Astrocyte (in vitro differentiated cells and primary cell): Measurements from ENCODE around the gene ZFHX3.

Source experiments
- EZH2 ChIP-seq: IDR thresholded peaks from 2 replicates; pipeline ENCODE4 v1.6.1; 2012; ENCODE audit warnings: mild to moderate bottlenecking, low read length, inconsistent platforms; ENCODE audit not compliant: insufficient read depth
- TF ChIP-seq, protein P1 (sequence below): IDR thresholded peaks from 2 replicates; pipeline ENCODE4 v1.5.1; 2011; ENCODE audit warnings: low read depth, mild to moderate bottlenecking, inconsistent platforms, low read length, moderate library complexity; ENCODE audit not compliant: insufficient read depth

DNA sequence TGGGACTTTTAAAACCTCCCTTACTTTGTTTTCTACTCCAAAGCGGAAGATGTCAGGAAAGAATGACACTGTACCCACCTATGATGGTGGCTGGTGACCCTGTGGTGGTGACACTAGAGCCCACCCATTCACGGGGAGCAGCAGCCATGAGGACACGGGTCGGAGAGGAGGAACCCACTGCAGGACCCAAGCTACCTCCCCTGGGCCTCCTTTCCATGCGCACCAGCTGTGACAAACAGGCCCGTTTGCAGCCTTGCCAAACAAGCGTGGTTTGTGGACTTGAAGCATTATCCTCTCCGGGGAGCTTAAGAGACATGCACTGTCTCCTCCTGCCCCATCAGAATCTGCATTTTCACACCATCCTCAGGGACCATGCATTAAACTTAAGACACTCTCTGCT lies 85.6 kb downstream of the ZFHX3 start:
- TF ChIP-seq, protein P1, sequence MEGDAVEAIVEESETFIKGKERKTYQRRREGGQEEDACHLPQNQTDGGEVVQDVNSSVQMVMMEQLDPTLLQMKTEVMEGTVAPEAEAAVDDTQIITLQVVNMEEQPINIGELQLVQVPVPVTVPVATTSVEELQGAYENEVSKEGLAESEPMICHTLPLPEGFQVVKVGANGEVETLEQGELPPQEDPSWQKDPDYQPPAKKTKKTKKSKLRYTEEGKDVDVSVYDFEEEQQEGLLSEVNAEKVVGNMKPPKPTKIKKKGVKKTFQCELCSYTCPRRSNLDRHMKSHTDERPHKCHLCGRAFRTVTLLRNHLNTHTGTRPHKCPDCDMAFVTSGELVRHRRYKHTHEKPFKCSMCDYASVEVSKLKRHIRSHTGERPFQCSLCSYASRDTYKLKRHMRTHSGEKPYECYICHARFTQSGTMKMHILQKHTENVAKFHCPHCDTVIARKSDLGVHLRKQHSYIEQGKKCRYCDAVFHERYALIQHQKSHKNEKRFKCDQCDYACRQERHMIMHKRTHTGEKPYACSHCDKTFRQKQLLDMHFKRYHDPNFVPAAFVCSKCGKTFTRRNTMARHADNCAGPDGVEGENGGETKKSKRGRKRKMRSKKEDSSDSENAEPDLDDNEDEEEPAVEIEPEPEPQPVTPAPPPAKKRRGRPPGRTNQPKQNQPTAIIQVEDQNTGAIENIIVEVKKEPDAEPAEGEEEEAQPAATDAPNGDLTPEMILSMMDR, result no peak
- TF ChIP-seq EZH2, result no peak
